ENCODE measurements around the gene HIBADH. TPM values are rescaled to one million over a fixed set of nuclear protein-coding genes. Genes with fewer than 3 reads are reported as not detected.

HIBADH gene
- total and polyA plus RNA-seq, 2 donors = 25.0 to 33.1 TPM

DNA sequence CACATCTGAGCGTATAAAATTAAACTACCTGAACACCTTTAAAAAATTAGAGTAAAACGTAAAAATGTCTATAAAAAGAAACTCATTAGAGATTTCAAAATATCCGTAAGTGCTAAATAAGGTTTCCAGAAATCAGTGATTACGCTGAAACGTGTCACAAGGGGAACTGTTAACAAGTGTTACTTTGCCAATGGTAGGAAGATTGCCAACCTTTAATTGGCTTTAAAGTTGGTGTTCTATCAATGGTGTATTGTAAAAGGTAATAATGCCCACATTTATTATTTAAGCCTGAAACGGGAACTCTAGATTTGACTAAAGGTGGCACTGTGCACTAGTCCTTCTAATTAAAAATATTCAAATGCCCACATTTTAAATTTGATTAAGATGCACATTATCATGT is 37.8 kb upstream of the HIBADH start:
- WGBS = 97% methylated on average over 6 of the region's 6 CpGs
- DNase-seq (ENCODE audit: low read depth in 6 of 9, low spot score in 9 of 9) = no peak
- H3K27ac ChIP-seq (ENCODE audit: low read depth in 1 of 2, low read length in 1 of 2) = no peak overlapping the region
- no peaks in the 10 kb centered on the region for H3K27me3 ChIP-seq (ENCODE audit: control insufficient read depth in 2 of 2, insufficient read depth in 1 of 2, low read length in 1 of 2)
- no peaks in the 10 kb centered on the region for H3K9me3 ChIP-seq (ENCODE audit: control insufficient read depth in 2 of 2, insufficient read depth in 1 of 2, low read length in 1 of 2)
- no peaks in the 10 kb centered on the region for H3K36me3 ChIP-seq (ENCODE audit: control insufficient read depth in 2 of 2, insufficient read depth in 2 of 2, low read length in 1 of 2)
- no peak overlapping the region for H3K4me3 ChIP-seq (ENCODE audit: low read length in 2 of 2)
- H3K4me1 ChIP-seq (ENCODE audit: control insufficient read depth in 2 of 2, insufficient read depth in 2 of 2, low read length in 2 of 2) = no peaks in the 10 kb centered on the region

DNA sequence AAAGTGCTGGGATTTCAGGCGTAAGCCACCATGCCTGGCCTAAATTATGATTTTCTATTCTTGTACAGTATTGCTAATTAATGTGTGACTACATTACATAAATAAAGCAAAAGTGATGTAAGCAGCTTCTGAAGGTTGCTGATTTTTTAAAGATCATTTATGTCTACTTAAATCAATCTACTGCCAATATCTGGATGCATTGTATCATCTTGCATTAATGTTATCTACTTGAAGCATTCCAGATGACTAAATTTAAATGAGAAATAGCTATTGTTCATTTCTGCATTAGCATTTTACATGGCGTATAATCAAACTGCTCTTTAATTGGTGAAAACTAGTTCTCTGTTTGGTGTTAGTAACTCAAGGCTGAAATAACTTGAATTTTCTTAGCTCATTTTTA is 37.1 kb upstream of the HIBADH start:
- no peak overlapping the region for H3K27ac ChIP-seq (ENCODE audit: low read depth in 1 of 2, low read length in 1 of 2)

DNA sequence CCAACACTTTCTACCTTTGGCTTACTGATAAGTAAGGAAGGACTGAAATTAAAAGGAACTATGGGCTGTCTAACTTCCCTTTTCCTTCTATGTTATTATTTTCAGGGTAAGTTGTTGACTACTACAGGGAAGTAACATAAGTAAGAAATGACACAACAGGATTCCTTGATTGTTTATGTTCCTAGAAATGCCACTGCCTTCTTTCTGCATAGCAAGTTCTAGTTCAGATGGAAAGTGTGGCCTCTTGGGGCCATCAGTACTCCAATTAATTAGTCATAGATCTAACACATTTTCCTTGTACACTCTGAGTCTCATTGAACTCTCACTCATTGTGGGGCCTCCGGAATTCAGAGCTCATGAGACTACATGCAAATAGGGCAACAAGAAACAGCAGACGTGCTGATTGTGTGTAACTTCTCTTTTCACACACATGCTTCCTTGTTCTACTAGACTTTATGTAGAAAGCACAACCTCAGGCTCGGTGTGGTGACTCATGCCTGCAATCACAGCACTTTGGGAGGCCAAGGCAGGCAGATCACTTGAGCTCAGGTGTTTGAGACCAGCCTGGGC is 35.3 kb upstream of the HIBADH start:
- peak in 1 of 9 donors; percentile 9 for DNase-seq (ENCODE audit: low read depth in 6 of 9, low spot score in 9 of 9)
- no peak overlapping the region for H3K27ac ChIP-seq (ENCODE audit: low read depth in 1 of 2, low read length in 1 of 2)
- 76% methylated on average over 3 of the region's 3 CpGs for WGBS
- no peaks in the 10 kb centered on the region for H3K4me1 ChIP-seq (ENCODE audit: control insufficient read depth in 2 of 2, insufficient read depth in 2 of 2, low read length in 2 of 2)
- no peaks in the 10 kb centered on the region for H3K36me3 ChIP-seq (ENCODE audit: control insufficient read depth in 2 of 2, insufficient read depth in 2 of 2, low read length in 1 of 2)
- H3K27me3 ChIP-seq (ENCODE audit: control insufficient read depth in 2 of 2, insufficient read depth in 1 of 2, low read length in 1 of 2) = no peaks in the 10 kb centered on the region
- no peak overlapping the region for H3K4me3 ChIP-seq (ENCODE audit: low read length in 2 of 2)
- no peaks in the 10 kb centered on the region for H3K9me3 ChIP-seq (ENCODE audit: control insufficient read depth in 2 of 2, insufficient read depth in 1 of 2, low read length in 1 of 2)

More for the DNA sequence above, 37.1 kb upstream of the HIBADH start:
- Histone ChIP-seq H3K4me3 (ENCODE audit: low read length in 2 of 2) (no peak overlapping the region), H3K36me3 (ENCODE audit: control insufficient read depth in 2 of 2, insufficient read depth in 2 of 2, low read length in 1 of 2) (no peaks in the 10 kb centered on the region), H3K27me3 (ENCODE audit: control insufficient read depth in 2 of 2, insufficient read depth in 1 of 2, low read length in 1 of 2) (no peaks in the 10 kb centered on the region), H3K9me3 (ENCODE audit: control insufficient read depth in 2 of 2, insufficient read depth in 1 of 2, low read length in 1 of 2) (no peaks in the 10 kb centered on the region), H3K4me1 (ENCODE audit: control insufficient read depth in 2 of 2, insufficient read depth in 2 of 2, low read length in 2 of 2) (no peaks in the 10 kb centered on the region)
- WGBS = 98% methylated on average over 2 of the region's 2 CpGs
- no peak for DNase-seq (ENCODE audit: low read depth in 6 of 9, low spot score in 9 of 9)

DNA sequence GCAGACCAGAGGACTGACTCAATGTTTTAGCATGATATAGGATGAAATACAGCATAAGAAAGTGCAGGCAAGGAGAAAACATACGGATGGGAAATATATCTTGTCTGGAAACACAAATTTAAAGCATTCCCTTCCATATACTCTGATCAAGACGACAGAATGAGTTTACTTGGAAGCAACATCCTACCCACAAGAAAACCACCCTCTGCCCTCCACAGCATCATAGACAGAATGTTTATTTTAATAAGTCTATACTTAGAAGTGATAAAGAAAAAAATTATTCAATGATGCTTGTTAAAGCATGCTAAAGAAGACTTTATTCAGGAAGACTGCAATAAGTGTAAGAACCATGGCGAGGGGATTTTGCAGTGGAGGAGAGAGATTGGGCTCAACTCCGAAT is 32.4 kb upstream of the HIBADH start:
- Histone ChIP-seq H3K4me1 (ENCODE audit: control insufficient read depth in 2 of 2, insufficient read depth in 2 of 2, low read length in 2 of 2) (no peaks in the 10 kb centered on the region), H3K36me3 (ENCODE audit: control insufficient read depth in 2 of 2, insufficient read depth in 2 of 2, low read length in 1 of 2) (no peaks in the 10 kb centered on the region), H3K4me3 (ENCODE audit: low read length in 2 of 2) (no peak overlapping the region), H3K27ac (ENCODE audit: low read depth in 1 of 2, low read length in 1 of 2) (no peak overlapping the region), H3K9me3 (ENCODE audit: control insufficient read depth in 2 of 2, insufficient read depth in 1 of 2, low read length in 1 of 2) (no peaks in the 10 kb centered on the region), H3K27me3 (ENCODE audit: control insufficient read depth in 2 of 2, insufficient read depth in 1 of 2, low read length in 1 of 2) (no peaks in the 10 kb centered on the region)
- 96% methylated on average over 4 of the region's 4 CpGs for WGBS
- no peak for DNase-seq (ENCODE audit: low read depth in 6 of 9, low spot score in 9 of 9)

DNA sequence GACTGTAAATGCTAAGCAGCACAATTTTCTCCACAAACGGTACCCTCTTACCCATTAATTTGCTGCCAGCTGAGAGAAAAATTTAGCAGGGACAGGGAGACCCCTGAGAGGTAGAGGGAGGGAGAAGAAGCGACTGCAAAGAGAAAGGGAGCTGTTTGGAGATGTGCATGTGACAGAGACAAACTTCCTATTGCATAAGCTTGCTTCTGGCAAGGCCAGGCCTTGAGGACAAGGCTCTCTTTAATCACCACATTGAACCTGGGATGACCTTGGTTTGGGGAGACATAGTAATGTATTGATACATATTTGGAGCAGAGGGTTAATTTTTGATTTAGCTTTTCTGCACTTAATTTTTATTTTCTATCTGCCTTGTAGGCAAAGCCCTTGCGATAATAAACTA is 31.1 kb upstream of the HIBADH start:
- H3K9me3 ChIP-seq (ENCODE audit: control insufficient read depth in 2 of 2, insufficient read depth in 1 of 2, low read length in 1 of 2) = no peaks in the 10 kb centered on the region
- H3K4me3 ChIP-seq (ENCODE audit: low read length in 2 of 2) = no peak overlapping the region
- H3K27me3 ChIP-seq (ENCODE audit: control insufficient read depth in 2 of 2, insufficient read depth in 1 of 2, low read length in 1 of 2) = no peaks in the 10 kb centered on the region
- DNase-seq (ENCODE audit: low read depth in 6 of 9, low spot score in 9 of 9) = no peak
- WGBS = 93% methylated on average over 3 of the region's 3 CpGs
- no peaks in the 10 kb centered on the region for H3K36me3 ChIP-seq (ENCODE audit: control insufficient read depth in 2 of 2, insufficient read depth in 2 of 2, low read length in 1 of 2)
- no peaks in the 10 kb centered on the region for H3K4me1 ChIP-seq (ENCODE audit: control insufficient read depth in 2 of 2, insufficient read depth in 2 of 2, low read length in 2 of 2)
- no peak overlapping the region for H3K27ac ChIP-seq (ENCODE audit: low read depth in 1 of 2, low read length in 1 of 2)

DNA sequence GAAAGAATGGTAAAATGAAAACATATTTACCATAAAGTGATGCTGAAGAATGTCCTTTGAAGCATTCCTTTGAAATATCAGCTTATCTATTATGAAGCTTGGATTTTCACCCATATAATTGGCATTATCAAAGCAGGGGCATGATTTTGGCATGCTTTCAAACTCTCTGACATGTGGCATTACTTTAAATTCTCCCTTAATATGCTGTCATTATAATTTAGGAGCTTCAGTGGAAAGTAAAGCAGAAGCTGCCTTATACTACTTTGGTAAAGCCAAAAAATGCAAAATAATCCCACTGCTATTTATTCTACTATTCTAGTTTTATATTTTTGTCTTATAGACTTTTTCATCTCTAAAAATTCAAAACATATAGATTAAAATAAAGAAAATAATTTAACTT is 28.0 kb upstream of the HIBADH start:
- Histone ChIP-seq H3K27ac (ENCODE audit: low read depth in 1 of 2, low read length in 1 of 2) (no peak overlapping the region), H3K36me3 (ENCODE audit: control insufficient read depth in 2 of 2, insufficient read depth in 2 of 2, low read length in 1 of 2) (no peaks in the 10 kb centered on the region), H3K4me1 (ENCODE audit: control insufficient read depth in 2 of 2, insufficient read depth in 2 of 2, low read length in 2 of 2) (no peaks in the 10 kb centered on the region), H3K9me3 (ENCODE audit: control insufficient read depth in 2 of 2, insufficient read depth in 1 of 2, low read length in 1 of 2) (no peaks in the 10 kb centered on the region), H3K27me3 (ENCODE audit: control insufficient read depth in 2 of 2, insufficient read depth in 1 of 2, low read length in 1 of 2) (no peaks in the 10 kb centered on the region), H3K4me3 (ENCODE audit: low read length in 2 of 2) (no peak overlapping the region)
- DNase-seq (ENCODE audit: low read depth in 6 of 9, low spot score in 9 of 9) = no peak

DNA sequence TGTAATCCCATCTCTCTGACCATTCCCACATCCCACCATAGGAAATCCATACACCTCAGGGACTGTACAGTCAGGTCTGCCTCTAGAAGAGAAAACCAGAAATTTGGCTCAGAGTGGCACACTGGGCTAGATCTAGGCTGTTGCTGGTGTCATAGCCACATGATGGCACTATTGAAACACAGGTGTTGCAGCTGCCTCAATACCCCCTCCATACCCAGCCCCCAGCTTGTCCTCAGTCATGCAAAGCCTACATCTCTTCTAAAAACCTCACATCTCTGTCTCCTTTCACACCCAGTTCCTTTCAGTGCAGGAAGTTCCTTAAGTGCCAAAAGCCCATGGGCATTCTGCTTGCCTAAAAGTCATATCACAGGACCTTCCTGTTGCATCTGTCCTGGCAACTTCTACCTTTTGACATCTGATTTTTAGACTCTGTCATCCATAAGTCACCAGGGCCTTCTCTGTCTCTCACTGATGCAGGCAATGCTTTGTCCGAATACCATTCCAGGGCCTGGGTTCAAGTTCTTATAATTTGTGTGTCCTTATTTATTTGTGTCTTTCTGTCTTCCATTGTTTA is 27.0 kb upstream of the HIBADH start:
- Histone ChIP-seq H3K4me1 (ENCODE audit: control insufficient read depth in 2 of 2, insufficient read depth in 2 of 2, low read length in 2 of 2) (no peaks in the 10 kb centered on the region), H3K4me3 (ENCODE audit: low read length in 2 of 2) (no peak overlapping the region), H3K36me3 (ENCODE audit: control insufficient read depth in 2 of 2, insufficient read depth in 2 of 2, low read length in 1 of 2) (no peaks in the 10 kb centered on the region), H3K27ac (ENCODE audit: low read depth in 1 of 2, low read length in 1 of 2) (no peak overlapping the region), H3K27me3 (ENCODE audit: control insufficient read depth in 2 of 2, insufficient read depth in 1 of 2, low read length in 1 of 2) (no peaks in the 10 kb centered on the region), H3K9me3 (ENCODE audit: control insufficient read depth in 2 of 2, insufficient read depth in 1 of 2, low read length in 1 of 2) (no peaks in the 10 kb centered on the region)
- DNase-seq (ENCODE audit: low read depth in 6 of 9, low spot score in 9 of 9) = peak; percentile 2 to 54 (median 14)
- WGBS = 99% methylated on average over 1 of the region's 1 CpG

DNA sequence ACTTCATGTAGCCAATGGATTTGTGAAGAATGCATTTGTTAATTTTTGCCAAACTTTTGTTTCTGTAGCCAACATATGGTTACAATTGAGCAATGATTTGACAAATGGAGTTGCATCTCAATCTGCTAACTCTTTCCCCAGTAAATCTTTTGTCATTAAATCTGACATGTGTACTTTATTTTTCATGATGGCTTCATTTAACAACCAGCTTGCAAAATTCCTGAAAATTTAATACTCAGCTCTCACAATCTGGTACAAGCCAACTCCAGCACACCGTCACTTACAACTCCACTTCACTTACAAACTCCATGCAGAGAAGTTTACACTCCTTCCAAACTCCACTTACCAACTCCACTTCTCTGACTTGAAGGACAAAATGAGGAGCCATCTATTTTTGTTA is 26.5 kb upstream of the HIBADH start:
- H3K27ac ChIP-seq (ENCODE audit: low read depth in 1 of 2, low read length in 1 of 2) = no peak overlapping the region
- H3K27me3 ChIP-seq (ENCODE audit: control insufficient read depth in 2 of 2, insufficient read depth in 1 of 2, low read length in 1 of 2) = no peaks in the 10 kb centered on the region
- H3K4me3 ChIP-seq (ENCODE audit: low read length in 2 of 2) = no peak overlapping the region
- no peaks in the 10 kb centered on the region for H3K4me1 ChIP-seq (ENCODE audit: control insufficient read depth in 2 of 2, insufficient read depth in 2 of 2, low read length in 2 of 2)
- WGBS = 97% methylated on average over 1 of the region's 1 CpG
- H3K36me3 ChIP-seq (ENCODE audit: control insufficient read depth in 2 of 2, insufficient read depth in 2 of 2, low read length in 1 of 2) = no peaks in the 10 kb centered on the region
- DNase-seq (ENCODE audit: low read depth in 6 of 9, low spot score in 9 of 9) = no peak
- H3K9me3 ChIP-seq (ENCODE audit: control insufficient read depth in 2 of 2, insufficient read depth in 1 of 2, low read length in 1 of 2) = no peaks in the 10 kb centered on the region

DNA sequence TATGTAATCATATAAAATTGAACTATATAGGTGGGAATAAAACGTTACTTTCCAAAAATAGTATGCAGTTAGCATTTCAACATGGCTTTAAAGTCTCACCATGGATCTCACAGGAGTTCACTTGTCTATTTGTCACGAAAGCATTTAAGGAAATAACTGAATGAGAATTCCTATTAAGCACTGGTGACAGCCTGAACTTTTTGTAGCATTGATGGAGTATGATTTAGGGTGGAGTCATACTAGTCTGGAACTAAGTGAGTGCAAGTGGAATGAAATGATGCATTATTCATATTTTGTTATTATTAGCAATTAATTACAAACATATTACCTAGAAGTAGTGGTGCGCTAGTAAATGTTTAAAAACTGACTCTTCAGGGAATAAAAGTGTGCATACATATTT is 26.0 kb upstream of the HIBADH start:
- no peak overlapping the region for H3K4me3 ChIP-seq (ENCODE audit: low read length in 2 of 2)
- no peak overlapping the region for H3K27ac ChIP-seq (ENCODE audit: low read depth in 1 of 2, low read length in 1 of 2)
- 94% methylated on average over 3 of the region's 3 CpGs for whole genome bisulfite sequencing
- H3K4me1 ChIP-seq (ENCODE audit: control insufficient read depth in 2 of 2, insufficient read depth in 2 of 2, low read length in 2 of 2) = no peaks in the 10 kb centered on the region
- H3K36me3 ChIP-seq (ENCODE audit: control insufficient read depth in 2 of 2, insufficient read depth in 2 of 2, low read length in 1 of 2) = no peaks in the 10 kb centered on the region
- DNase-seq (ENCODE audit: low read depth in 6 of 9, low spot score in 9 of 9) = no peak
- no peaks in the 10 kb centered on the region for H3K9me3 ChIP-seq (ENCODE audit: control insufficient read depth in 2 of 2, insufficient read depth in 1 of 2, low read length in 1 of 2)
- H3K27me3 ChIP-seq (ENCODE audit: control insufficient read depth in 2 of 2, insufficient read depth in 1 of 2, low read length in 1 of 2) = no peaks in the 10 kb centered on the region

All from thymus (tissue), 11 donors.